Endodermal cell (in vitro differentiated cells): ENCODE measurements around the gene NFE2. TPM values are rescaled to one million over a fixed set of nuclear protein-coding genes. Genes with fewer than 3 reads are reported as not detected.

Experiments
- DNase-seq: peaks from one replicate; pipeline ENCODE4 v3.0.0-alpha.2; 2017
- H3K27ac ChIP-seq: 2 replicates; pipeline ENCODE4 v1.5.1; 2013; ENCODE audit warnings: mild to moderate bottlenecking, low read depth, low read length, moderate library complexity
- H3K27me3 ChIP-seq: 2 replicates; pipeline ENCODE4 v1.6.1; 2013; ENCODE audit warnings: mild to moderate bottlenecking, low read length, moderate library complexity; ENCODE audit not compliant: insufficient read depth, control insufficient read depth, poor library complexity, severe bottlenecking
- H3K36me3 ChIP-seq: 2 replicates; pipeline ENCODE4 v1.7.0; 2013; ENCODE audit warnings: mild to moderate bottlenecking, low read length, moderate library complexity; ENCODE audit not compliant: control insufficient read depth, insufficient read depth
- H3K4me1 ChIP-seq: one replicate; pipeline ENCODE4 v1.7.0; 2013; ENCODE audit warnings: low read length; ENCODE audit not compliant: control insufficient read depth, insufficient read depth
- H3K4me3 ChIP-seq: 2 replicates; pipeline ENCODE4 v1.5.1; 2013; ENCODE audit warnings: mild to moderate bottlenecking, low read length, moderate library complexity
- H3K9ac ChIP-seq: 2 replicates; pipeline ENCODE4 v1.6.1; 2013; ENCODE audit warnings: mild to moderate bottlenecking, low read length, moderate library complexity; ENCODE audit not compliant: poor library complexity, severe bottlenecking; ENCODE audit errors: extremely low read depth
- H3K9me3 ChIP-seq: 2 replicates; pipeline ENCODE4 v1.6.1; 2013; ENCODE audit warnings: mild to moderate bottlenecking, low read length, moderate library complexity; ENCODE audit not compliant: control insufficient read depth
- H3K27ac Mint-ChIP-seq: 2 replicates; pipeline ENCODE4 v1.8.0; 2020; ENCODE audit warnings: mixed read lengths
- H3K27me3 Mint-ChIP-seq: 2 replicates; pipeline ENCODE4 v1.8.0; 2021; ENCODE audit warnings: mild to moderate bottlenecking, mixed read lengths; ENCODE audit not compliant: insufficient read depth
- H3K36me3 Mint-ChIP-seq: 2 replicates; pipeline ENCODE4 v1.8.0; 2020; ENCODE audit warnings: low read depth, mixed read lengths
- H3K4me1 Mint-ChIP-seq: 2 replicates; pipeline ENCODE4 v1.8.0; 2020; ENCODE audit warnings: mixed read lengths
- H3K4me3 Mint-ChIP-seq: 2 replicates; pipeline ENCODE4 v1.8.0; 2020; ENCODE audit warnings: mild to moderate bottlenecking, moderate library complexity, mixed read lengths
- H3K9me3 Mint-ChIP-seq: 2 replicates; pipeline ENCODE4 v1.8.0; 2020; ENCODE audit warnings: mild to moderate bottlenecking, mixed read lengths
- CTCF ChIP-seq: fragments of 200-600 bp; sonication (generic); conservative IDR thresholded peaks from 2 replicates; pipeline ENCODE4 v1.5.0; 2021; ENCODE audit warnings: antibody characterized with exemption, mild to moderate bottlenecking
- WGBS, 2 experiments: methylation state at CpG; one replicate each; pipeline versions ENCODE4 v1.1.5 to v1.1.7; 2013; ENCODE audit warnings: missing lambda C conversion rate in 2 of 2, mixed read lengths in 1 of 2; ENCODE audit not compliant: insufficient coverage in 1 of 2, insufficient read length in 1 of 2; 5-methylcytosine and 5-hydroxymethylcytosine counted together
- total RNA-seq, 2 donors: library from RNA; stranded (reverse); fragmentation: NEBNext Ultra II Directional in 1 of 2; extraction: Animal tissue kit (Norgen Biotek cat#: 25700) in 1 of 2; gene quantifications; 2 replicates in 1 of 2; 3 replicates in 1 of 2; pipeline ENCODE4 v1.2.1, GENCODE V29; 2021

The NFE2 gene
- total RNA-seq, 2 donors from 2014 or later, result 2.7 TPM

GRCh38 chr12:54331461-54331860 is 30.6 kb upstream of the NFE2 start:
- peak overlapping the region; percentile 61 for H3K27ac Mint-ChIP-seq
- no peaks in the 10 kb centered on the region for H3K9me3 ChIP-seq
- no peak for DNase-seq
- no peaks in the 10 kb centered on the region for H3K27me3 ChIP-seq
- H3K4me3 ChIP-seq, result no peak overlapping the region
- H3K4me1 ChIP-seq, result peaks cover 5% of the 10 kb centered on the region
- H3K4me3 Mint-ChIP-seq, result no peak overlapping the region
- peaks cover 13% of the 10 kb centered on the region for H3K36me3 ChIP-seq
- no peaks in the 10 kb centered on the region for H3K27me3 Mint-ChIP-seq
- no peak overlapping the region for H3K27ac ChIP-seq
- peaks cover 15% of the 10 kb centered on the region for H3K36me3 Mint-ChIP-seq
- TF ChIP-seq CTCF, result no peak
- H3K9ac ChIP-seq, result no peak overlapping the region
- peaks cover 15% of the 10 kb centered on the region for H3K4me1 Mint-ChIP-seq
- WGBS, 2 experiments, result 96 to 100% methylated on average over 2 to 5 of the region's 5 CpGs
- H3K9me3 Mint-ChIP-seq, result no peaks in the 10 kb centered on the region

- H3K36me3 Mint-ChIP-seq, result peaks cover 15% of the 10 kb centered on the region
- no peak overlapping the region for H3K4me3 Mint-ChIP-seq
- Histone ChIP-seq H3K9ac (no peak overlapping the region), H3K27me3 (no peaks in the 10 kb centered on the region), H3K4me3 (no peak overlapping the region), H3K36me3 (peaks cover 13% of the 10 kb centered on the region), H3K9me3 (no peaks in the 10 kb centered on the region), H3K4me1 (peaks cover 5% of the 10 kb centered on the region), H3K27ac (no peak overlapping the region)
- TF ChIP-seq CTCF, result no peak
- DNase-seq, result no peak
- 93 to 100% methylated on average over 1 of the region's 3 CpGs for WGBS, 2 experiments
- peak overlapping the region; percentile 64 for H3K27ac Mint-ChIP-seq
- H3K27me3 Mint-ChIP-seq, result no peaks in the 10 kb centered on the region
- no peaks in the 10 kb centered on the region for H3K9me3 Mint-ChIP-seq
- peaks cover 15% of the 10 kb centered on the region for H3K4me1 Mint-ChIP-seq
These were observed 29.6 kb upstream of the NFE2 start for GRCh38 chr12:54330442-54330841.

GRCh38 chr12:54329759-54330158 is 28.9 kb upstream of the NFE2 start:
- Mint-ChIP-seq H3K9me3 (no peaks in the 10 kb centered on the region), H3K27me3 (no peaks in the 10 kb centered on the region), H3K27ac (peak overlapping the region; percentile 35), H3K4me3 (no peak overlapping the region), H3K36me3 (peaks cover 15% of the 10 kb centered on the region), H3K4me1 (peaks cover 15% of the 10 kb centered on the region)
- Histone ChIP-seq H3K27ac (no peak overlapping the region), H3K4me1 (peaks cover 5% of the 10 kb centered on the region), H3K4me3 (no peak overlapping the region), H3K9me3 (no peaks in the 10 kb centered on the region), H3K36me3 (peaks cover 13% of the 10 kb centered on the region), H3K9ac (no peak overlapping the region), H3K27me3 (no peaks in the 10 kb centered on the region)
- WGBS, 2 experiments, result 90% methylated on average over 5 of the region's 5 CpGs; no CpG with 5 or more reads in 1 of the 2 experiments
- peak; percentile 60 for DNase-seq
- TF ChIP-seq CTCF, result no peak
